Activated T-helper 2 cell treated with anti-CD3 and anti-CD28 coated beads, Interferon-gamma antibody, Interleukin-2, Interleukin-4, amounts not matched to agents 10 μg/mL and 5 μg/mL and 100 μg/mL, durations not matched to agents 14 hours and 24 hours and 36 hours (primary cell): Measurements from ENCODE around the gene NMRK1. TPM values are rescaled to one million over a fixed set of nuclear protein-coding genes. Genes with fewer than 3 reads are reported as not detected.

ENCODE experiments used
- DNase-seq: peaks from one replicate; pipeline ENCODE4 v3.0.0; 2021; ENCODE audit warnings: low spot score
- H3K27ac Mint-ChIP-seq: one replicate; pipeline ENCODE4 v1.8.0; 2021; ENCODE audit warnings: mixed read lengths
- H3K27me3 Mint-ChIP-seq: one replicate; pipeline ENCODE4 v1.8.0; 2021; ENCODE audit warnings: low read depth, mixed read lengths
- H3K36me3 Mint-ChIP-seq: one replicate; pipeline ENCODE4 v1.8.0; 2021; ENCODE audit warnings: low read depth, mixed read lengths
- H3K4me1 Mint-ChIP-seq: one replicate; pipeline ENCODE4 v1.8.0; 2021; ENCODE audit warnings: low read depth, mixed read lengths
- H3K4me3 Mint-ChIP-seq: one replicate; pipeline ENCODE4 v1.8.0; 2021; ENCODE audit warnings: low read depth, mild to moderate bottlenecking, moderate library complexity, mixed read lengths
- H3K9me3 Mint-ChIP-seq: one replicate; pipeline ENCODE4 v1.8.0; 2021; ENCODE audit warnings: mixed read lengths
- intact Hi-C: fragments of 100-400 bp; cut with micrococcal nuclease; formaldehyde crosslinking; loops from one replicate; pipeline ENCODE4 v1.15.1; 2023
- total RNA-seq: library from RNA; stranded (reverse); gene quantifications from 2 replicates; pipeline ENCODE4 v1.2.3, GENCODE V29; 2022

NMRK1 gene
- total RNA-seq, 1 donor from 2014 or later, result 12.6 TPM

GRCh38 chr9:75090579-75090978 lies 2.6 kb upstream of the NMRK1 start:
- Mint-ChIP-seq H3K27me3 (no peaks in the 10 kb centered on the region), H3K36me3 (peaks cover 30% of the 10 kb centered on the region), H3K4me1 (peaks cover 71% of the 10 kb centered on the region), H3K27ac (peak overlapping the region; percentile 60), H3K4me3 (peak overlapping the region; percentile 97), H3K9me3 (no peaks in the 10 kb centered on the region)
- intact Hi-C loops, result no loop called here
- DNase-seq, result no peak

- Mint-ChIP-seq H3K27me3 (no peaks in the 10 kb centered on the region), H3K9me3 (no peaks in the 10 kb centered on the region), H3K27ac (peak overlapping the region; percentile 94), H3K36me3 (peaks cover 26% of the 10 kb centered on the region), H3K4me1 (peaks cover 67% of the 10 kb centered on the region), H3K4me3 (peak overlapping the region; percentile 97)
- intact Hi-C loops, result loop anchor here (1.0 to 2.0 kb wide), 2 partner anchors 28 to 97 kb away; no protein-coding TSS in a partner anchor
- DNase-seq, result no peak
These were observed 1.4 kb upstream of the NMRK1 start for GRCh38 chr9:75089373-75089766.

- H3K36me3 Mint-ChIP-seq, result peaks cover 23% of the 10 kb centered on the region
- DNase-seq, result peak; percentile 13
- H3K9me3 Mint-ChIP-seq, result no peaks in the 10 kb centered on the region
- peak overlapping the region; percentile 94 for H3K27ac Mint-ChIP-seq
- intact Hi-C loops, result loop anchor here (1.0 to 2.0 kb wide), 5 partner anchors 28 to 137 kb away; partner anchors contain the start of genes C9orf40 and CARNMT1
- no peaks in the 10 kb centered on the region for H3K27me3 Mint-ChIP-seq
- H3K4me3 Mint-ChIP-seq, result peak overlapping the region; percentile 97
- H3K4me1 Mint-ChIP-seq, result peaks cover 65% of the 10 kb centered on the region
These were observed 854 bp upstream of the NMRK1 start for GRCh38 chr9:75088646-75089372.

DNA sequence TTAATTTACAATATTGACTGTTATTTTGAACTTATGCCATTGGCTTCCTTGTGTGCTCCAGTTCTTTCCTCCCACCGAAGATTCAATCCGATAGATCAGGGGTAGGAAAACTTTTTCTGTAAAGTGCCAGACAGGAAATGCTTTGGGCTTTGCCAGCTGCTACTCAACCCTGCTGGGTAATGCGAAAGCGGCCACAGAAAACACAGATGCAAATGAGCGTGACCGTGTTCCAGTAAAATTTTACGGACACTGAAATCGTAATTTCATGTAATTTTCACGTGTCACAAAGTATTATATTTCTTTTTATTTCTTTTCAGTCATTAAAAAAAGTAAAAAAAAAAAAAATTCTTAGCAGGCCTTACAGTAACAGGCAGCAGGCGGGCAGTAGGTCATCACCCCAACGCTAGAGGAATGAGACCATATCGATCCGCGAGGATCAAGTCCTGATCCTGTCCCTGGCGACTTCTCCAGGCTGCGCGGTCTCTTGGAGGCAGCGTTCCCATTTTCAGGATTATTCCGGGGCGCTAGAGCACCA lies 599 bp downstream of the NMRK1 start:
- Mint-ChIP-seq H3K36me3 (peaks cover 31% of the 10 kb centered on the region), H3K27me3 (no peaks in the 10 kb centered on the region), H3K27ac (peak overlapping the region; percentile 93), H3K4me1 (peaks cover 54% of the 10 kb centered on the region), H3K9me3 (no peaks in the 10 kb centered on the region), H3K4me3 (peak overlapping the region; percentile 88)
- DNase-seq, result peak; percentile 39
- intact Hi-C loops, result no loop called here

- intact Hi-C loops, result no loop called here
- H3K4me1 Mint-ChIP-seq, result peaks cover 48% of the 10 kb centered on the region
- H3K4me3 Mint-ChIP-seq, result peak overlapping the region; percentile 88
- no peaks in the 10 kb centered on the region for H3K9me3 Mint-ChIP-seq
- no peak for DNase-seq
- peak overlapping the region; percentile 93 for H3K27ac Mint-ChIP-seq
- H3K36me3 Mint-ChIP-seq, result peaks cover 29% of the 10 kb centered on the region
- H3K27me3 Mint-ChIP-seq, result no peaks in the 10 kb centered on the region
These were observed 1.2 kb downstream of the NMRK1 start for GRCh38 chr9:75086541-75087288.

- Mint-ChIP-seq H3K4me1 (peaks cover 40% of the 10 kb centered on the region), H3K9me3 (no peaks in the 10 kb centered on the region), H3K36me3 (peaks cover 28% of the 10 kb centered on the region), H3K27me3 (no peaks in the 10 kb centered on the region), H3K27ac (peak overlapping the region; percentile 71), H3K4me3 (no peak overlapping the region)
- no peak for DNase-seq
- intact Hi-C loops, result no loop called here
These were observed 2.3 kb downstream of the NMRK1 start for GRCh38 chr9:75085640-75086039.

DNA sequence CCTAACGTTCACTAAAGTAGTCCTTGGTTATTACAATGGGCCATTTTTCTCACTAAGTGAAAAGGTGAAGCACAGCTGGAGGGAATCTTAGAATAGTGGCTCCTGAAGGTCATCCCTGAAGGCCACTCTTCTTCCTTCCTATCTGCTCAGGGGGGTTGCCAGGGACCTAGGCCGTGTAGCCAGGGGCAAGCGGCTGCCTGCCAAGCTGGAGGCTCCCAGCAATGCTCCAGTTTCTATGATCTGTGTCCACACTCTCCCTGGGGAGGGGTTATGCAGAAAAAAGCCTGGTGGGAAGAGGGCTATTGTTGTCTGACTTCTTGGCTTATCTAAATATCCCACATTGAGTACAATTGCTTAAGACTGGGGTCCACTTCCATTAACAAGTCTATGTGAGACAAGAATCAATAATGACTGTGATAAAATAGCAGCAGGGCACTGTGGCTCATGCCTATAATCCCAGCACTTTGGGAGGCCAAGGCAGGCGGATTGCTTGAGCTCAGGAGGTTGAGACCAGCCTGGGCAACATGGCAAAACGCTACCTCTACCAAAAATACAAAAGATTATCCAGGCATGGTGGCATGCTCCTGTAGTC lies 3.8 kb downstream of the NMRK1 start:
- no peaks in the 10 kb centered on the region for H3K9me3 Mint-ChIP-seq
- intact Hi-C loops, result no loop called here

DNA sequence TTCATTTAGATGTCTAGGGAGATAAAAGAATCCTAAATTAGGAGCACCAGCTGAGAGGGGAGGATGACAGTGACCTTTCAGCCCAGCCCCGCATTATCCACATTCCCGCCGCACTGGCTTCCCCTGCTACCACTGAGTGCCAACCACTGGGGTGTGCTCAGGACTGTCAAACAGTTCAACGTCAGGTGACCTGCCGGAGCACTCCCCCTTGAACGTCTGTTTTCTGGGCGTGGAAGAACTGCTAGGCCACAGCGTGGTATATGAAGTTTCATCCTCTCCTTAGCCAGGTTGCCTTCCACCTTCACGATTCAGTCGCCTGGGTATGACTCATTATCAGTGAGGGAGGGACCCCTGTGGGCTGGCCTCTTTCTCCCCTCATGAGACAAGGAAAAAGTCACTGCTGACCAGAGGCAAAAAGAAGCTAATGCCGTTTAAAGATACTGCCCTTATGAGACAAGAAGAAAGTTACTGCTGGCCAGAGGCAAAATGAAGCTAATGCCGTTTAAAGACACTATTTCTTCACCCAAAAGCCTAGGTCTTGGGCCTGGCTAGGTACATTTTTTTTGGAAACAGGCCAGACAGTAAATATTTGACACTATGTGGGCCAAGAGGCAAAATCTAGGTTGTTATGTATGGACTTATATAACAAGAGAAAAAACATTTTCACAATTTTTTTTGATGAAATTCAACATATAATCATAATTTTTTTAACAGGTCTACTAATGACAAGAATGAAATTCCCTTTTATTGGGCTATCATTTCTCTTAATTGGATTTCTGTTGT lies 4.6 kb downstream of the NMRK1 start:
- H3K4me1 Mint-ChIP-seq, result peaks cover 29% of the 10 kb centered on the region
- no peak for DNase-seq
- peaks cover 33% of the 10 kb centered on the region for H3K36me3 Mint-ChIP-seq
- peak overlapping the region; percentile 2 for H3K27ac Mint-ChIP-seq
- H3K4me3 Mint-ChIP-seq, result no peak overlapping the region
- no peaks in the 10 kb centered on the region for H3K9me3 Mint-ChIP-seq
- no peaks in the 10 kb centered on the region for H3K27me3 Mint-ChIP-seq
- intact Hi-C loops, result no loop called here

More for the DNA sequence above, 3.8 kb downstream of the NMRK1 start:
- H3K4me1 Mint-ChIP-seq, result peaks cover 31% of the 10 kb centered on the region
- DNase-seq, result no peak
- no peak overlapping the region for H3K27ac Mint-ChIP-seq
- no peaks in the 10 kb centered on the region for H3K27me3 Mint-ChIP-seq
- H3K36me3 Mint-ChIP-seq, result peaks cover 35% of the 10 kb centered on the region
- H3K4me3 Mint-ChIP-seq, result no peak overlapping the region

GRCh38 chr9:75081632-75082031 lies 6.3 kb downstream of the NMRK1 start:
- Mint-ChIP-seq H3K36me3 (peaks cover 33% of the 10 kb centered on the region), H3K27ac (no peak overlapping the region), H3K4me1 (peaks cover 24% of the 10 kb centered on the region), H3K9me3 (no peaks in the 10 kb centered on the region), H3K4me3 (no peak overlapping the region), H3K27me3 (no peaks in the 10 kb centered on the region)
- intact Hi-C loops, result no loop called here
- no peak for DNase-seq

DNA sequence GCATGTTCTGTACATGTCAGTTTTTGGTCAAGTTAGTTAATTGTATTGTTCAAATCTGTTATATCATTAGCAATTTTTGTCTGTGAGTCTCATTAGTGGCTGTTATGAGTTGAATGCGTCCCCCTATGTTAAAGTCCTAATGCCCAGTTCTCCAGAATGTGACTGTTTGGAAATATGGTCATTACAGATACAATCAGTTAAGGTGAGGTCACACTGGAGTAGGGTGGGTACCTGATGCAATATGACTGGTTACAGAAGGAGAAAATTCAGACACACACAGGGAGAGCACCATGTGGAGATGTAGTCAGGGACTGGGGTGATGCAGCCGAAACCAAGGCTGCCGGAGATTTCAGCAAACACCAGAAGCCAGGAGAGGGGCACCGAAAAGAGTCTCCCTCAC lies 15.1 kb downstream of the NMRK1 start:
- no peak for DNase-seq
- H3K27ac Mint-ChIP-seq, result no peak overlapping the region
- H3K27me3 Mint-ChIP-seq, result no peaks in the 10 kb centered on the region
- intact Hi-C loops, result no loop called here
- no peaks in the 10 kb centered on the region for H3K9me3 Mint-ChIP-seq
- peaks cover 26% of the 10 kb centered on the region for H3K4me1 Mint-ChIP-seq
- peaks cover 7% of the 10 kb centered on the region for H3K36me3 Mint-ChIP-seq
- no peak overlapping the region for H3K4me3 Mint-ChIP-seq

DNA sequence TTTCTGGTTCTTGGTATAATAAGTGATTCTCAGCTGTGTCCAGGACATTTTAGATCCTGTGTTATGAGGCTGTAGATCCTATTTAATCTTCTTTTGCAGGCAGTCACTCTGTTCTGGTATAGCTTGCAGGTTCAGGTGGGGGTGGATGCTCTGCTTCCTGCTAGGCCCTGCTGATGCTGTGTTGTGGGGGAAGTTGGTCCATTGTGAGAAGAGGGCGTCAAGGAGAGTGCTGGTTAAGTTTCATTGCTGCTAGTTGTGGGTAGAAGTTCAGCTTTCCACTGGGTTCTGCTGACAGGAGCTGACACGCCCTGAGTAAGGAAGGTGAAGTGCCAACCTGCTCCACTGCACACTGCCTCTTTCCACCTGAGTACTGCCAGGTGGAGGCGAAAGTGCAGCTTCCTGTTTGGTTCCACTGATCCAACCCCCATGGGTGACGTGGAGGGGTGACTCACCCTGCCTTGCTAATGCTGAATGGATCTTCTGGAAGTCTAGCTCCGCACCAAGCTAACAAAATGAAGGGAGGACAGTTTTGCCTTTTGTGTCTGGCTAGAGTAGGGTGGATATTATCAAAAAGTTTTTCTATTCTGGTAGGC lies 16.3 kb downstream of the NMRK1 start:
- Mint-ChIP-seq H3K4me1 (peaks cover 24% of the 10 kb centered on the region), H3K9me3 (no peaks in the 10 kb centered on the region), H3K27ac (peak overlapping the region; percentile 55), H3K4me3 (no peak overlapping the region), H3K36me3 (peaks cover 8% of the 10 kb centered on the region), H3K27me3 (no peaks in the 10 kb centered on the region)
- peak; percentile 14 for DNase-seq
- intact Hi-C loops, result no loop called here

DNA sequence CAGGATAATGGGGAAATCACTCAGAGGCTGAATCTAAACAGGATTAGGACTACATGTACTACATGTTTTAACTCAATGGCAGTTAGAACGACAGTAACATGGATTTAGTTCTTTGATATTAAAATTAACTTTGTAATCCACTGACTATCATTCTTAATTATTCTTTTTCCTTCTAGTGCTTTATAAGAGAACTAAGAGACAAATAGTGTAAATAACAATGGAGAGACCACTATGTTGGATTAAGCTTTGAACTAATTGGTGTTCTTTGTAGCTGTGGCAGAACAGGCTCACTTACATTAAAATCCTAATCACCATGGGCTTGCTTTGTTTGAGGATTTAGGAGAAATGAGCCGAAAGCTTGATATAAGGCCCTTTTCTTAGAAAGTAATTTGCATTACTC lies 18.8 kb downstream of the NMRK1 start:
- DNase-seq, result no peak
- Mint-ChIP-seq H3K4me3 (no peak overlapping the region), H3K4me1 (peaks cover 24% of the 10 kb centered on the region), H3K9me3 (no peaks in the 10 kb centered on the region), H3K27me3 (no peaks in the 10 kb centered on the region), H3K27ac (no peak overlapping the region), H3K36me3 (peaks cover 13% of the 10 kb centered on the region)
- intact Hi-C loops, result no loop called here
